22Rv1 (cell line): Measurements from ENCODE around the gene GRB2.
"Not testable (repeated sequence)": the region's sequence is repeated elsewhere in the genome, so short reads cannot be mapped to it uniquely, and the experiment has no call there.

Experiments
- H3K27ac ChIP-seq: fragments of 450-650 bp; 2 replicates; pipeline ENCODE4 v1.5.1; 2017
- CTCF ChIP-seq: fragments of 450-650 bp; IDR thresholded peaks from 2 replicates; pipeline ENCODE4 v1.5.1; 2017; ENCODE audit warnings: mild to moderate bottlenecking
- ZFX ChIP-seq: fragments of 450-650 bp; IDR thresholded peaks from 2 replicates; pipeline ENCODE4 v1.6.1; 2017; ENCODE audit warnings: antibody characterized with exemption, borderline replicate concordance

GRB2 gene

GRCh38 chr17:75442168-75443103 lies 37.0 kb upstream of the GRB2 start:
- TF ChIP-seq ZFX (no peak), CTCF (no peak)
- H3K27ac ChIP-seq: no peak overlapping the region

- TF ChIP-seq CTCF (no peak), ZFX (no peak)
- no peak overlapping the region for H3K27ac ChIP-seq
These were observed 35.4 kb upstream of the GRB2 start for GRCh38 chr17:75440738-75441448.

- TF ChIP-seq ZFX (no peak), CTCF (no peak)
- H3K27ac ChIP-seq: no peak overlapping the region
These were observed 33.8 kb upstream of the GRB2 start for GRCh38 chr17:75439287-75439686.

- H3K27ac ChIP-seq: not testable (repeated sequence)
These were observed 31.9 kb upstream of the GRB2 start for GRCh38 chr17:75437404-75437803.

GRCh38 chr17:75434433-75434832 lies 29.0 kb upstream of the GRB2 start:
- H3K27ac ChIP-seq: not testable (repeated sequence)

GRCh38 chr17:75433218-75433783 lies 27.8 kb upstream of the GRB2 start:
- H3K27ac ChIP-seq: no peak overlapping the region
- TF ChIP-seq CTCF (no peak), ZFX (no peak)

GRCh38 chr17:75430159-75430974 lies 24.9 kb upstream of the GRB2 start:
- no peak for TF ChIP-seq CTCF
- no peak overlapping the region for H3K27ac ChIP-seq
